Ovary (tissue), 3 donors: ENCODE measurements around the gene OR1F1.
"Not testable (repeated sequence)": the region's sequence is repeated elsewhere in the genome, so short reads cannot be mapped to it uniquely, and the experiment has no call there.

Source experiments
- CTCF ChIP-seq, 3 donors: fragments of 450-650 bp in 2 of 3; fragments of 200-600 bp in 1 of 3; IDR thresholded peaks; one replicate each; pipeline versions ENCODE4 v1.5.1 to v1.8.0; 2016 to 2022; ENCODE audit warnings: antibody characterized with exemption in 3 of 3, mild to moderate bottlenecking in 1 of 3
- EP300 ChIP-seq: sonication (generic); formaldehyde crosslinking; IDR thresholded peaks from one replicate; pipeline ENCODE4 v1.6.1; 2017; ENCODE audit warnings: antibody characterized with exemption
- donor health status: DM: no; HTN: no; CAD: no.

DNA sequence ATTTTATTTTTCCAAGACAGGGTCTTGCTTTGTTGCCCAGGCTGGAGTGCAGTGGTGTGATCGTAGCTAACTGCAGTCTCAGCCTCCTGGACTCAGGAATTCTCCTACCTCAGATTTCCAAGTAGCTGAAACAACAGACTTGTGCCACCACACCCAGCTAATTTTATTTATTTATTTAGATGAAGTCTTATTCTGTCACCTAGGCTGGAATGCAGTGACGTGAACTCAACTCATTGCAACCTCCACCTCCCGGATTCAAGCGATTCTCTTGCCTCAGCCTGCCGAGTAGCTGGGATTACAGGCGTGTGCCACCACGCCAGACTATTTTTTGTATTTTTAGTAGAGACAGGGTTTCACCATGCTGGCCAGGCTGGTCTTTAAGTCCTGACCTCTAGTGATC lies 19.3 kb upstream of the OR1F1 start:
- not testable (repeated sequence) for TF ChIP-seq CTCF (IDR thresholded peaks at IDR 0.05); EP300
